Measurements from ENCODE around the gene C16orf95. TPM values are rescaled to one million over a fixed set of nuclear protein-coding genes. Genes with fewer than 3 reads are reported as not detected.

C16orf95 gene
- total and polyA plus RNA-seq, 3 donors from 2014 or later, result 53.1 to 203 (median 71.9) TPM

GRCh38 chr16:87351320-87351698, 34.1 kb upstream of the C16orf95 start:
- TF ChIP-seq POLR2A (IDR thresholded peaks at IDR 0.05), result no peak
- TF ChIP-seq, protein P1, sequence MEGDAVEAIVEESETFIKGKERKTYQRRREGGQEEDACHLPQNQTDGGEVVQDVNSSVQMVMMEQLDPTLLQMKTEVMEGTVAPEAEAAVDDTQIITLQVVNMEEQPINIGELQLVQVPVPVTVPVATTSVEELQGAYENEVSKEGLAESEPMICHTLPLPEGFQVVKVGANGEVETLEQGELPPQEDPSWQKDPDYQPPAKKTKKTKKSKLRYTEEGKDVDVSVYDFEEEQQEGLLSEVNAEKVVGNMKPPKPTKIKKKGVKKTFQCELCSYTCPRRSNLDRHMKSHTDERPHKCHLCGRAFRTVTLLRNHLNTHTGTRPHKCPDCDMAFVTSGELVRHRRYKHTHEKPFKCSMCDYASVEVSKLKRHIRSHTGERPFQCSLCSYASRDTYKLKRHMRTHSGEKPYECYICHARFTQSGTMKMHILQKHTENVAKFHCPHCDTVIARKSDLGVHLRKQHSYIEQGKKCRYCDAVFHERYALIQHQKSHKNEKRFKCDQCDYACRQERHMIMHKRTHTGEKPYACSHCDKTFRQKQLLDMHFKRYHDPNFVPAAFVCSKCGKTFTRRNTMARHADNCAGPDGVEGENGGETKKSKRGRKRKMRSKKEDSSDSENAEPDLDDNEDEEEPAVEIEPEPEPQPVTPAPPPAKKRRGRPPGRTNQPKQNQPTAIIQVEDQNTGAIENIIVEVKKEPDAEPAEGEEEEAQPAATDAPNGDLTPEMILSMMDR (IDR thresholded peaks at IDR 0.05), result no peak
- Histone ChIP-seq H3K27ac (no peak overlapping the region), H3K36me3 (ENCODE audit: low read depth, missing control alignments) (no peaks in the 10 kb centered on the region), H3K4me1 (no peaks in the 10 kb centered on the region), H3K4me3 (no peak overlapping the region), H3K27me3 (no peaks in the 10 kb centered on the region), H3K9me3 (no peaks in the 10 kb centered on the region)
- intact Hi-C loops (cut with DNase I; ENCODE audit: low total_unique reads), result no loop called here
- no peak for DNase-seq
- 59 to 64% methylated on average over 8 to 9 of the region's 9 CpGs for WGBS, 2 donors

DNA sequence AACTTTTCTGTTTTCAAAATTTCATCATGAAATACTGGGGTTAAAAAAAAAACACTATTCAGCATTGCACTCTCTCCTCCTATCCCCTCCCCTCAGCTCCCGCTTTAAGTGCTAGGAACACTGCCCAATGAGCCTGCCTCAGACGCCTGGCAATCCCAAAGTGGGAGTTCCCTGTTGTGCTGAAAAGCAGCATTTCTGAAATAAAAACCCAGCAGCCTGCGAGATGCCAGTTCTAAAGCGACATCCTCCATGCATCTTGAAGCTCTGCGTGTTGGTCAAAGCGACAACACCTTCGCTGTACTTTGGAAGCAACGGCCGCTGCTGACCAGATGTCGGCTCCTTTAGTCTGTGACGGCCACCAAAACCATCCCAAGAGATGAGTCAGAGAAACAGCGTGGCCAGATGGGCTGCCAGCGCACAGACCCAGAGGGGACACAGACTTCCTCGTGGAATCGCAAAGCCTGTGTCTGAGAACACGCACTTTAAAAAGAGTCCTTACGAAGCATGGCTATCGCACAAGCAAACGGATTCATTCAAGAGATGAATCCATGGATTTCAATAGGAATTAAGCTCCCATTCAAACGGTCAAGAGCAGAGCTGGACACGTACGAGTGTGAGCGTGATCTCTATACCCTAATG, 33.6 kb upstream of the C16orf95 start:
- H3K36me3 ChIP-seq (ENCODE audit: low read depth, missing control alignments), result no peaks in the 10 kb centered on the region
- H3K9me3 ChIP-seq, result no peaks in the 10 kb centered on the region
- H3K27me3 ChIP-seq, result no peaks in the 10 kb centered on the region
- no peaks in the 10 kb centered on the region for H3K4me1 ChIP-seq
- no peak overlapping the region for H3K4me3 ChIP-seq
- DNase-seq, result peak; percentile 38
- H3K27ac ChIP-seq, result no peak overlapping the region
- intact Hi-C loops (cut with DNase I; ENCODE audit: low total_unique reads), result no loop called here
- TF ChIP-seq POLR2A (IDR thresholded peaks at IDR 0.05), result no peak
- TF ChIP-seq, protein P1 (IDR thresholded peaks at IDR 0.05), result no peak
- whole genome bisulfite sequencing, 2 donors, result 68 to 73% methylated on average over 19 to 23 of the region's 23 CpGs

DNA sequence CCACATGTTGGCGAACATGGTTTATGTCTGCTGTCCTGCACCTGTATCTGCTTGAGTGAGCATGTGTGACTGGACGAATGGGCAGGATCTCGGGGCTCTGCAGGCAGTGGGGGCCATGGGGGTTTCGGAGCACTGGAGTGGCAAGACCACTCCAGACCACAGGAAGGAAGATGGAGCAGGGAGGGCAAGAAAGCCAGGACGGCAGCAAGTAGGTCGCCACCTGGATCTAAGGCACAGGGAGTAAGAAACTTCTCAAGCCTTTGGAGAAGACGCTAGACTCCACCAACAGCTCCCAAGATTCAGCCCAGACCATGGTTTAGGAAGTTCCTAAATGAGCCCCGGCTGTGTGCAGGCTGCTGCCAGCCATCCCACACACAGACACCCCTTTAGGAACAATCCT, 32.8 kb upstream of the C16orf95 start:
- Histone ChIP-seq H3K4me3 (no peak overlapping the region), H3K4me1 (no peaks in the 10 kb centered on the region), H3K27me3 (no peaks in the 10 kb centered on the region), H3K36me3 (ENCODE audit: low read depth, missing control alignments) (no peaks in the 10 kb centered on the region), H3K9me3 (no peaks in the 10 kb centered on the region), H3K27ac (no peak overlapping the region)
- TF ChIP-seq POLR2A (IDR thresholded peaks at IDR 0.05), result no peak
- intact Hi-C loops (cut with DNase I; ENCODE audit: low total_unique reads), result no loop called here
- WGBS, 2 donors, result 87 to 90% methylated on average over 8 of the region's 8 CpGs
- DNase-seq, result no peak

GRCh38 chr16:87348616-87349157, 31.5 kb upstream of the C16orf95 start:
- TF ChIP-seq, protein P1 (IDR thresholded peaks at IDR 0.05), result no peak
- no peak for TF ChIP-seq POLR2A (IDR thresholded peaks at IDR 0.05)
- H3K27ac ChIP-seq, result no peak overlapping the region
- 94% methylated on average over 10 to 13 of the region's 13 CpGs for WGBS, 2 donors
- no peaks in the 10 kb centered on the region for H3K9me3 ChIP-seq
- no peak overlapping the region for H3K4me3 ChIP-seq
- intact Hi-C loops (cut with DNase I; ENCODE audit: low total_unique reads), result no loop called here
- H3K4me1 ChIP-seq, result no peaks in the 10 kb centered on the region
- no peaks in the 10 kb centered on the region for H3K36me3 ChIP-seq (ENCODE audit: low read depth, missing control alignments)
- no peak for DNase-seq
- no peaks in the 10 kb centered on the region for H3K27me3 ChIP-seq

DNA sequence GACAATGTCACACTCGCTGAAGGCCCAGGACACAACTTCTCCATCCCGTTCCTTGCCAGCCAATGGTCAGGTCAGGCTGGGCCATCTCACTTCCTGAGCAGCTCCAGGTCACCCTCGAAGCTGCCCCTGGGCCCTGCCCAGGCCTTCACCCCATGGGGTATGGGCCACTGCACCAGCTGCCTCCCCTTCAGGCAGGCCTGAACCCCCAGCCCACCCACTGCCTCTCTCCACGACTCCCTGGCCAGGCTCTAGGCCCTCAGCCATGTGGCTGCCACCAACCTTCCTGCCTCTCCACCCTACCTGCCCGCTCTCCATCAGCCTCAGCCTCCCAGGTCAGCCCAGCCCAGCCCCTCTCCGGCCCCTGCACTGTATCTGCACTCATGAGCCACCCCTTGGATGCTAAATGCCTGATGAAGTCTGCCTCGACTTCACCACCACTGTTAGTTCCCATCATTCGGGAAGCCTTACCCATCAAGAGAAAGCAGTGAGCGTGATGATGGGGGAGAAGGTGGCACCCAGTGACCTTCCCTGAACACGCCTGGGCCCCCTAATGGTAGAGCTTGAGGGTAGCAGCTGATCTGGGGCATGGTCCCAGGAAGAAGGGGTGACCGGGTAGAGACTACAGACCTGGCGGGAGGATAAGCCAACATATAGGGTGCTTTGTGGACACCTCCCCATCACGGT, 30.9 kb upstream of the C16orf95 start:
- H3K4me3 ChIP-seq, result no peak overlapping the region
- no peak overlapping the region for H3K27ac ChIP-seq
- TF ChIP-seq, protein P1 (IDR thresholded peaks at IDR 0.05), result no peak
- TF ChIP-seq POLR2A (IDR thresholded peaks at IDR 0.05), result no peak
- H3K9me3 ChIP-seq, result no peaks in the 10 kb centered on the region
- H3K27me3 ChIP-seq, result no peaks in the 10 kb centered on the region
- 88 to 94% methylated on average over 13 of the region's 13 CpGs for WGBS, 2 donors
- no peaks in the 10 kb centered on the region for H3K36me3 ChIP-seq (ENCODE audit: low read depth, missing control alignments)
- intact Hi-C loops (cut with DNase I; ENCODE audit: low total_unique reads), result no loop called here
- no peaks in the 10 kb centered on the region for H3K4me1 ChIP-seq
- DNase-seq, result no peak
